NOMO-1 treated with DMSO at 0.1 percent for 48 hours (cell line): ENCODE measurements around the gene THRSP.
"Not testable (repeated sequence)": the region's sequence is repeated elsewhere in the genome, so short reads cannot be mapped to it uniquely, and the experiment has no call there.

ENCODE experiments used
- DNase-seq: peaks from one replicate; lab custom pipeline; 2025; ENCODE audit not compliant: unreplicated experiment; lab: John Stamatoyannopoulos, UW

THRSP gene

DNA sequence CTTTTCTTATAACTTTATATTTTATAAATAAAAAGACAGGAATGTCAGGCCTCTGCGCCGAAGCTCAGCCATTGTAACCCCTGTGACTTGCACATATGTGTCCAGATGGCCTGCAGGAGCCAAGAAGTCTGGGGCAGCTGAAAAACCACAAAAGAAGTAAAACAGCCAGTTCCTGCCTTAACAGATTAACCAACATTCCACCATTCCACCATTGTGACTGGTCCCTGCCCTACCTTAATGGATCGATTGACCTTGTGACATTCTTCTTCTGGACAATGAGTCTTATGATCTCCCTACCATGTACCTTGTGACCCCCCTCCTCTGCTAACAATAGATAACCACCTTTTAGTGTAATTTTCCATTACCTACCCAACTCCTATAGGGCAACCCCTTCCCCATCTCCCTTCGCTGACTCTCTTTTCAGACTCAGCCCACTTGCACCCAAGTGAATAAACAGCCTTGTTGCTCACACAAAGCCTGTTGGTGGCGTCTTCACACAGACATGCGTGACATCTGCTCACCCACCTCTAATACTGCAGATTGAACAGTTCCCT, 22.9 kb downstream of the THRSP start:
- not testable (repeated sequence) for DNase-seq

- no peak for DNase-seq
Measured at GRCh38 chr11:78094250-78094649, 30.6 kb downstream of the THRSP start.

- no peak for DNase-seq
Measured at GRCh38 chr11:78097666-78098385, 34.2 kb downstream of the THRSP start.

DNA sequence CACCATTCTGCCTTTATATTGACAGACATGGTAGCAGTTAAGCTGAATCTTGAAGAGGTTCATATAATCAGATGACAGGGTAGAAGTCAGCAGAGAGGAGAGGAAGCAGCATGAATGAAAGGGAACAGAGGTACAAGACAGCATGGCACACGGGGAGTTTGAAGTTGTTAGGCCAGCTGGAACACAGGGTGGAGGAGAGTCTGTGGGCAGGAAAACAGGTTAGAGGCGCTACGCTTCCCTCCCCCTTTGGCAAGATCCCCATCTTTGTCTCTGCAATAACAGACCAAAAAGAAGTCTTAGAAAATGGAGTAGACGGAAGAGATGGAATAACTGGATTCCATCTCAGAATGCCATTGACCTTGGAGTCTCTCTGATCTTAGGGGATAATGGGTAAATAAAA, 36.0 kb downstream of the THRSP start:
- no peak for DNase-seq

- no peak for DNase-seq
Measured at GRCh38 chr11:78100261-78100660, 36.6 kb downstream of the THRSP start.

DNA sequence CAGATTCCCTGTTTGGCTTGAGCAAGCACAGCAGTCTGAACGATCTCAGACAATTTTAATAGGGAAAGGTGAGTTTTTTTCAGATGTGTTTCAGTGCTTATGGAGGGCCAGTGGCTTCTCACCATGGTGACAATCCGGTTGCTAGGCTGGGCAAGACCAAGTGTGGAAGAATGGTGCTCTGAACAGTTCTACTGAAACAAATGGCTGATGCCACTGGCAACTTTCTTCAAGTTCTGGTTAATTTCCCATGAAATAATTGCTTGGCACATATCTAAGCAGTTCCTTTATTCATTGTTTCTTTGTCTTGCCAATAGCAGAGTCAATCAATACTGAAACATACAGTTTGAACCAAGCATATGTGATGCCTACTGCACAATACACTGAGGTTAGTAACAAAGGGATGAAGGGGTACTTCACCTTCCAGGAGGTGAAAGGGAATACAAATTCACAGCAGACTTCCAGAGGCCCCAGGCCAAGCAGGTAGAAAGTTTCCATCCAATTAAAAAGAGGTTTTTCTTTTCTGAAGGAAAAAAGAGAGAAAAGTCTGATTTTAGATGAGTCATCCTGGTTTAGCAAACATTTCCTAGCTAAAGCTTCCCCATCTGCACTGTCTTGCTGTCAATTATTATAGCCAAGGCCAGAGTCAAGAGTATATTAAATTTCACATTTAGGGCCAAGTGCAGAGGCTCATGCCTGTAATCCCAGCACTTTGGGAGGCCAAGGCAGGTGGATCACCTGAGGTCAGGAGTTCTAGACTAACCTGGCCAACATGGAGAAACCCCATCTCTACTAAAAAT, 37.2 kb downstream of the THRSP start:
- no peak for DNase-seq

DNA sequence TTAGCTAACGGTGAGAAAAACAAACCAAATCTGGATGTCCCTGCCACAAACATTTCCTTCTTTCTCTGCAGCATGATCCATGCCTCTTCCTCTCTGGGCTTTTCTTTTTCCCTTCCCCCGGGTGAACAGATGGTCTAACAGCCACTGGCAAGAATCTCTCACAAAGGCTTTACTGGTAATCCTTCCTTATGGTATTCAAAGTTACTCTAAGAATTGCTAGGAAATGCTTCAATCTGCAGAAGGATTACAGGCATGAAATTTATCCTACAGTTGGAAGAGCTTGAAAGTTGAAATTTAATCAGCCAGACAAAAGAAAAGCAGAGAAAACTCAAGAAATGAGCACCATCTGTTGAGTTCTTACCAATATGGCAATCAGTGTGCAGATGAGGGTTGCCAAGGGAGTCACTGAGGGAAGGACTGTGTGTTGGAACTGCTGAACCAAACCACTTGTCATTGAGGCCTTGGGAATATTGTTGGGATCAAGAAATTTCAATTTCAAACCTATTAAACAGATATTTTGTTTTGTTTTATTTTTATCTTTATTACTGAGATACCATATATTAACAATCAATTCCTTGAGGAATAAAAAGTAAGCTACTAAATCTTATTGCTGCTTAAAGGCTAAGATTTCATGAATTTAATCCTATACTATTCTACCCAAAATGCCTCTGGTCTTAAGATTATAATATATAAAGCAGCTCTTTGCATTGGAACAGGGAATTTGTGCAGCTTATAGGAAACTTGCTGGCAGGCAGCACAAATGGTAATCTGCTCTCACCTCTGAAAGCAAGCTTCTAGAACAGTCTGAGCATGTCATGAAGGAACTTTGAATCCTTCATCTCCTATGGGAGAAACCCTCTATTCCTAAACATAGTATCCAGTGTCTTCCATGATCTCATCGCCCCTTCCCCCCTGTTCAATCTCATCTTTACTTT, 45.7 kb downstream of the THRSP start:
- DNase-seq: no peak

GRCh38 chr11:78110351-78110750, 46.7 kb downstream of the THRSP start:
- DNase-seq: no peak

DNA sequence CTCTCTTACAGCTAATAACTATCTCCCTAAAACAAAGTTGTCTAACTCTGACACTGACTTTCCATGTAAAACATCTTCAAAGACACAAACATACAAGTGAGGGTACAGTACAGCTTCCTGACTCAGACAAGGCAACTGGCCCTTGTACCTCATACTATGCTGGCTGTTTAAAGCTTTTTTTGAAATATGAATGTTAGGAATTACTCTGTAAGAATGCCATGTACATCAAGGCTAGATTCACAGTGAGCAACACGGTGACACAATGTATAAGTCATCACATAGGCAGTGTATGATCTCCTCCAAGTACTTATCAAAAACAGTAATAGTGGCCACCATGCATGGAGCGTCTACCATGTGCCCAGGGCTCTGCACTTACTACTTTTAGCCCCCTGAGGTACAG, 47.2 kb downstream of the THRSP start:
- no peak for DNase-seq

- DNase-seq: no peak
Measured at GRCh38 chr11:78111298-78111697, 47.6 kb downstream of the THRSP start.

- peak; percentile 77 for DNase-seq
Measured at GRCh38 chr11:78112582-78113275, 49.1 kb downstream of the THRSP start.
